Osteoblast (primary cell): ENCODE measurements around the gene ZFHX3. TPM values are rescaled to one million over a fixed set of nuclear protein-coding genes. Genes with fewer than 3 reads are reported as not detected.

Experiments used
- DNase-seq: peaks from one replicate; pipeline ENCODE4 v3.0.0; 2011; ENCODE audit warnings: low spot score, mixed read lengths; ENCODE audit not compliant: insufficient read length; ENCODE audit errors: missing footprints
- H2AFZ ChIP-seq: 2 replicates; pipeline ENCODE4 v1.6.0; 2011; ENCODE audit warnings: mild to moderate bottlenecking, low read length
- H3K27ac ChIP-seq: 2 replicates; pipeline ENCODE4 v1.5.1; 2011; ENCODE audit warnings: mild to moderate bottlenecking, low read depth, low read length, moderate library complexity
- H3K27me3 ChIP-seq: 2 replicates; pipeline ENCODE4 v1.6.0; 2012; ENCODE audit warnings: mild to moderate bottlenecking, control low read depth, inconsistent platforms, low read length, moderate library complexity; ENCODE audit not compliant: insufficient read depth
- H3K36me3 ChIP-seq: 2 replicates; pipeline ENCODE4 v1.5.1; 2011; ENCODE audit warnings: mild to moderate bottlenecking, low read length, control low read depth, moderate library complexity; ENCODE audit not compliant: insufficient read depth
- H3K4me1 ChIP-seq: 2 replicates; pipeline ENCODE4 v1.5.1; 2011; ENCODE audit warnings: mild to moderate bottlenecking, low read length, control low read depth, moderate library complexity; ENCODE audit not compliant: insufficient read depth
- H3K4me2 ChIP-seq: 2 replicates; pipeline ENCODE4 v1.6.0; 2011; ENCODE audit warnings: mild to moderate bottlenecking, low read length; ENCODE audit not compliant: insufficient read depth
- H3K4me3 ChIP-seq: fragments of 200-600 bp; sonication (generic); 3 replicates; pipeline ENCODE4 v1.5.1; 2012; ENCODE audit warnings: mild to moderate bottlenecking, low read length, inconsistent platforms; ENCODE audit not compliant: insufficient read depth
- H3K79me2 ChIP-seq: 2 replicates; pipeline ENCODE4 v1.6.0; 2012; ENCODE audit warnings: mild to moderate bottlenecking, low read length, control low read depth, inconsistent platforms; ENCODE audit not compliant: insufficient read depth
- H3K9me3 ChIP-seq: 2 replicates; pipeline ENCODE4 v1.5.1; 2011; ENCODE audit warnings: low read depth, low read length, control low read depth
- H4K20me1 ChIP-seq: 2 replicates; pipeline ENCODE4 v1.6.0; 2012; ENCODE audit warnings: mild to moderate bottlenecking, low read length, control low read depth; ENCODE audit not compliant: insufficient read depth
- total RNA-seq: library from RNA; depleted of rRNA; stranded (reverse); fragments of >200 nt; gene quantifications from 2 replicates; pipeline ENCODE4 v1.2.3, GENCODE V29; 2012
- TF ChIP-seq, protein P1 (sequence below): IDR thresholded peaks from 2 replicates; pipeline ENCODE4 v1.5.1; 2011; ENCODE audit warnings: mild to moderate bottlenecking, low read depth, low read length, moderate library complexity; ENCODE audit errors: extremely low read depth

ZFHX3 gene
- total RNA-seq, 1 donor, result 14.5 TPM

DNA sequence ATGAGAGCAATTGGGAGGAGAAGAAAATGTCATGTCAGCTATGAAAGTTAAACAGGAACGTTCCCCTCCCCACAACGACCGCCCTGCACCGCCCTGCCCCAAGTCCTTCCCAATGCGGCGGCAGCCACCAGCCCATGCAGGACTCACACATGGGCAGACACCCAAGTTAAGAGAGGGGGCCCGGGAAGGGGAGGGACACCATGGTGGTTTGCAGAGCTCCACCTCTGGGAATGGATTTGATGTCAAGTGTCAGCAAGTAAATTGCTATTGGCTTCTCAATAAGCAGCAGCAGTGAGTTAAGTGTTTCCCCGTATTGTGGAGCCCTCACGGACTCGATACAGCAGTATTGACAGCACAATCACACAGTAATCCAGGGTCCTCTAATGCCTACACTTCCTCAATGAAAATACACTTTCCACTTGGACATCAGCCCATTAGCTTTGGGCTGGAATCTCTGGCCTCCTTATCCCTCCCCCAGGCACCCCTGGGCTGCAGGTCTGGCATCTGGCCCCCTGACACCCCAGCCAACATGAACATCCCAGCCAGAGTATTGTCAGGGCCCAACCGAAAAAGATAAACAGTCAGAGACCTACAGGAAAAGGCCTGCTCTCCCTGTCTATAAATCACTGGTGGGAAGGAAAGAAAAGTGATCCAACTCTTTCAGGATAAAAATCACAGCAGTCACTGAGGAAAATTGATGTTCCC lies 22.6 kb downstream of the ZFHX3 start:
- Histone ChIP-seq H3K4me3 (peak overlapping the region; percentile 18), H2AFZ (no peak overlapping the region), H3K4me1 (peaks cover 16% of the 10 kb centered on the region), H3K27ac (peak overlapping the region; percentile 12), H3K27me3 (no peaks in the 10 kb centered on the region), H3K9me3 (no peaks in the 10 kb centered on the region), H3K4me2 (peak overlapping the region; percentile 64), H3K79me2 (peaks cover 93% of the 10 kb centered on the region), H3K36me3 (no peaks in the 10 kb centered on the region), H4K20me1 (peaks cover 61% of the 10 kb centered on the region)
- peak; percentile 66 for DNase-seq
- TF ChIP-seq, protein P1, sequence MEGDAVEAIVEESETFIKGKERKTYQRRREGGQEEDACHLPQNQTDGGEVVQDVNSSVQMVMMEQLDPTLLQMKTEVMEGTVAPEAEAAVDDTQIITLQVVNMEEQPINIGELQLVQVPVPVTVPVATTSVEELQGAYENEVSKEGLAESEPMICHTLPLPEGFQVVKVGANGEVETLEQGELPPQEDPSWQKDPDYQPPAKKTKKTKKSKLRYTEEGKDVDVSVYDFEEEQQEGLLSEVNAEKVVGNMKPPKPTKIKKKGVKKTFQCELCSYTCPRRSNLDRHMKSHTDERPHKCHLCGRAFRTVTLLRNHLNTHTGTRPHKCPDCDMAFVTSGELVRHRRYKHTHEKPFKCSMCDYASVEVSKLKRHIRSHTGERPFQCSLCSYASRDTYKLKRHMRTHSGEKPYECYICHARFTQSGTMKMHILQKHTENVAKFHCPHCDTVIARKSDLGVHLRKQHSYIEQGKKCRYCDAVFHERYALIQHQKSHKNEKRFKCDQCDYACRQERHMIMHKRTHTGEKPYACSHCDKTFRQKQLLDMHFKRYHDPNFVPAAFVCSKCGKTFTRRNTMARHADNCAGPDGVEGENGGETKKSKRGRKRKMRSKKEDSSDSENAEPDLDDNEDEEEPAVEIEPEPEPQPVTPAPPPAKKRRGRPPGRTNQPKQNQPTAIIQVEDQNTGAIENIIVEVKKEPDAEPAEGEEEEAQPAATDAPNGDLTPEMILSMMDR, result no peak

DNA sequence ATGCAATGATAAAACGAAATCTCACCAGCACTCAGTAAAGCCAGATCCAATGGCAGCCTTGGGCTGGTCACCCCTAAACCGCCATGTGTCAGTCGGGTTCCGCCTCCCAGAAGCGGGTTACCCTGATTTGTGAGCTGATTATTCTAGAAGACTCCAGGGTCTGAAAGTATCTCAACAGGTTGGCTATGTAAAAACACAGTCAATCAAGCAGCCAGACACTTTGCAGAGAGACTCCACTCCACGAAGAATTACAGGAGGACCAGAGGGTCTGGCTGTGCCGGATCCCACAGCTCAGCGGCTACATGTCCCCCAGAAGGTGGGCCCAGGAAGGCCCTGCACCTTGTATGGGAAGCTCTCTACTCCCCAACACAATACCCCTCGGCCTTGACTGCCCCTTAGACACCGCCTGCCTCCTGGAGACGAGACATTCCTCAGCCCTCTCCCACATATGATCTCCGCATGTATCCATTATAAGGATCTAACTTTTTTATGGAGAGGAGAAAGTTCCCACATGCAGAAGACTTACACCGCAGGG lies 23.3 kb downstream of the ZFHX3 start:
- Histone ChIP-seq H3K4me2 (no peak overlapping the region), H2AFZ (no peak overlapping the region), H3K27ac (no peak overlapping the region), H3K27me3 (no peaks in the 10 kb centered on the region), H3K9me3 (no peaks in the 10 kb centered on the region), H3K36me3 (no peaks in the 10 kb centered on the region), H3K4me1 (peaks cover 22% of the 10 kb centered on the region), H4K20me1 (peaks cover 66% of the 10 kb centered on the region), H3K79me2 (peaks cover 89% of the 10 kb centered on the region), H3K4me3 (no peak overlapping the region)
- DNase-seq, result no peak
- TF ChIP-seq, protein P1, result no peak

DNA sequence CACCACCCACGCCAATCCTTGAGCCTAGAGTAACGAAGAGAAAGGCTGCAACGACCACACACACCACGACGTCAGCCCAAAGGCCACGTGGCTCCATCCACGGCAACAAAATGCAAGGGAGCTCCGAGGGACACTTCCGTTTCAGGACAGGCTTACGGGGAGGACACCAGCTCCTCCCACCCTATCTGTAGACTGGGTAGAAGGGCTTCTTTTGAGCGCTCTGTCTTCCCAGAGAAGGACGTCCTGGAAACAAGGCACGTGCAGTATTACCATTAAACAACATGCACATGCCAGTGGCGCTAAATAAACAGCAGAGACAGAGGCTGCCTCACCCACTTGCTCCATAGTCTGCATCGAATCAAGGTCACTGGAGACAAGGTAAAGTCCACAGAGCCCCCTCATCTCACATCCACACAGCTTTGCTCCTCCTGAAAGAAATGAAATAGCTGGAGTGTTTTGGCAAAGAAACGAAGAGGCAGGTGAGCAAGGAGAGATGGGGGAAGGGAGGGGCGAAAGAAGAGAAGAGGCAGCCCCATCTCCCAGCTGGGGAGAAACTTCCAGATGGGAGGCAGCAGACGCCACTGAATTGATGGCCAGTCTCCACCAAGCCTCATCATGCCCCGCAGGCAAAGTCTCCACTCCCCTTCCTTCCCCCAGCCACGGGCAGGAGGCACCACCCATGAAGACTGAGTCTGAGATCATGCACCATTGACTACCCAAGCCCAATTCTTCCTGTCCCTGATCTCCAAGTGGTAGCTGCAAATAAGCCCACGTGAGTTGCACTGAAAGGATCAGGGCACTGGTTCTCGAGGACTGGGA lies 24.0 kb downstream of the ZFHX3 start:
- H2AFZ ChIP-seq, result no peak overlapping the region
- H3K4me1 ChIP-seq, result peaks cover 29% of the 10 kb centered on the region
- peaks cover 89% of the 10 kb centered on the region for H3K79me2 ChIP-seq
- H3K36me3 ChIP-seq, result no peaks in the 10 kb centered on the region
- no peak for DNase-seq
- TF ChIP-seq, protein P1, result no peak
- no peaks in the 10 kb centered on the region for H3K27me3 ChIP-seq
- H3K27ac ChIP-seq, result no peak overlapping the region
- no peak overlapping the region for H3K4me2 ChIP-seq
- no peak overlapping the region for H3K4me3 ChIP-seq
- H4K20me1 ChIP-seq, result peaks cover 66% of the 10 kb centered on the region
- no peaks in the 10 kb centered on the region for H3K9me3 ChIP-seq

DNA sequence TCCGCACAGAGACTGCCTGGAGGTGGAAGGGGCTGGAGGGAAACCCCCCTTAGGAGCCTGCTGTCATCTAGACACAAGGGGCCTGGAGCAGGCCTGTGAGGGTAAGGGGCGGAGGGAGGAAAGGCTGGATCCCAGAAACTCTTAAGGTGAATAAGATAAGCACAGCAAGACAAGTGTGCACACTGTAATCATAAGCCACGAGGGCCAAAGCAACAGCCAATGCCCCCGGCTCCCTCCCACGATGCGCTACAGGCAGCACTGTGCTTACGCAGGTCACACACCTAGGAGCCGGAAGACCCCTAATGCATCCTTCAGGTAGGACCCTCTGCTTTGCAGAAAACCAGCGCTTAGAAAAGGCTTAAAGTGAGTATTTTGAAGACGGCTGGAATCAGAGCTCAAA lies 24.6 kb downstream of the ZFHX3 start:
- H3K27ac ChIP-seq, result no peak overlapping the region
- no peak overlapping the region for H3K4me2 ChIP-seq
- no peaks in the 10 kb centered on the region for H3K9me3 ChIP-seq
- no peak for DNase-seq
- H3K79me2 ChIP-seq, result peaks cover 88% of the 10 kb centered on the region
- peaks cover 32% of the 10 kb centered on the region for H3K4me1 ChIP-seq
- H4K20me1 ChIP-seq, result peaks cover 66% of the 10 kb centered on the region
- H3K36me3 ChIP-seq, result no peaks in the 10 kb centered on the region
- no peak overlapping the region for H2AFZ ChIP-seq
- no peak overlapping the region for H3K4me3 ChIP-seq
- H3K27me3 ChIP-seq, result no peaks in the 10 kb centered on the region
- TF ChIP-seq, protein P1, result no peak
